Upper lobe of left lung (tissue), 4 donors: Measurements from ENCODE around the gene ZNHIT2.

ENCODE experiments used
- EP300 ChIP-seq, 4 donors: sonication (generic); formaldehyde crosslinking; IDR thresholded peaks; one replicate each; pipeline ENCODE4 v1.5.1; 2017; ENCODE audit warnings: antibody characterized with exemption in 4 of 4, control low read depth in 2 of 4
- POLR2A ChIP-seq, 4 donors: fragments of 450-650 bp; IDR thresholded peaks; one replicate each; pipeline ENCODE4 v1.5.1; 2016 to 2017; ENCODE audit warnings: antibody characterized with exemption in 4 of 4, mild to moderate bottlenecking in 2 of 4
- POLR2AphosphoS5 ChIP-seq, 2 donors: sonication (generic); formaldehyde crosslinking; IDR thresholded peaks; one replicate each; pipeline ENCODE4 v1.5.1; 2017; ENCODE audit warnings: antibody characterized with exemption in 2 of 2
- TF ChIP-seq, protein P1 (sequence below), 6 experiments: fragments of 450-650 bp in 4 of 6; fragments of 200-600 bp in 2 of 6; sonication (generic) in 2 of 6; IDR thresholded peaks; one replicate each; pipeline ENCODE4 v1.5.1; 2016 to 2019; ENCODE audit warnings: antibody characterized with exemption in 6 of 6

DNA sequence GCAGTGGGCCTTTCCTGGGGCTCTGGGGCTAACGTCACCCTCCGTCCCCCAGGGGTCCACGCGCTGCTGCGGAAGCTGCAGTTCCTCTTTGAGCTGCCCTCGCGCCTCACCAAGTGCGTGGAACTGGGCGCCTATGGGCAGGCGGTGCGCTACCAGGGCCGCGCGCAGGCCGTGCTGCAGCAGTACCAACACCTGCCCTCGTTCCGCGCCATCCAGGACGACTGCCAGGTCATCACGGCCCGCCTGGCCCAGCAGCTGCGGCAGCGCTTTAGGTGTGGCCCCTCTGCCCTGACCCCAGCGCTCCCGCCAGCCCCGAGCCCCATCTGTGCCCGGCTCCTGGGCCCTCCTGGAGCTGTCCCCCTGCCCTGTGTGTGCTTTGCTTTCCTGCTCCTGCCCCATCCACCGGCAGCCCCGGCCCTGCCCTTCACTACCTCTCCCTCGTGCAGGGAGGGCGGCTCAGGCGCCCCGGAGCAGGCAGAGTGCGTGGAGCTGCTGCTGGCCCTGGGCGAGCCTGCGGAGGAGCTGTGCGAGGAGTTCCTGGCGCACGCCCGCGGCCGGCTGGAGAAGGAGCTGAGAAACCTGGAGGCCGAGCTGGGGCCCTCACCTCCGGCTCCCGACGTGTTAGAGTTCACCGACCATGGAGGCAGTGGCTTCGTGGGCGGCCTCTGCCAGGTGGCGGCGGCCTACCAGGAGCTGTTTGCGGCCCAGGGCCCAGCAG, 9.6 kb downstream of the ZNHIT2 start:
- TF ChIP-seq, protein P1, sequence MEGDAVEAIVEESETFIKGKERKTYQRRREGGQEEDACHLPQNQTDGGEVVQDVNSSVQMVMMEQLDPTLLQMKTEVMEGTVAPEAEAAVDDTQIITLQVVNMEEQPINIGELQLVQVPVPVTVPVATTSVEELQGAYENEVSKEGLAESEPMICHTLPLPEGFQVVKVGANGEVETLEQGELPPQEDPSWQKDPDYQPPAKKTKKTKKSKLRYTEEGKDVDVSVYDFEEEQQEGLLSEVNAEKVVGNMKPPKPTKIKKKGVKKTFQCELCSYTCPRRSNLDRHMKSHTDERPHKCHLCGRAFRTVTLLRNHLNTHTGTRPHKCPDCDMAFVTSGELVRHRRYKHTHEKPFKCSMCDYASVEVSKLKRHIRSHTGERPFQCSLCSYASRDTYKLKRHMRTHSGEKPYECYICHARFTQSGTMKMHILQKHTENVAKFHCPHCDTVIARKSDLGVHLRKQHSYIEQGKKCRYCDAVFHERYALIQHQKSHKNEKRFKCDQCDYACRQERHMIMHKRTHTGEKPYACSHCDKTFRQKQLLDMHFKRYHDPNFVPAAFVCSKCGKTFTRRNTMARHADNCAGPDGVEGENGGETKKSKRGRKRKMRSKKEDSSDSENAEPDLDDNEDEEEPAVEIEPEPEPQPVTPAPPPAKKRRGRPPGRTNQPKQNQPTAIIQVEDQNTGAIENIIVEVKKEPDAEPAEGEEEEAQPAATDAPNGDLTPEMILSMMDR (IDR thresholded peaks at IDR 0.05) = no peak
- TF ChIP-seq POLR2A (IDR thresholded peaks at IDR 0.05) = no peak
- TF ChIP-seq EP300 (IDR thresholded peaks at IDR 0.05) = no peak
- TF ChIP-seq POLR2AphosphoS5 (IDR thresholded peaks at IDR 0.05) = no peak
